Spleen (tissue), 7 donors: ENCODE measurements around the gene B9D1.

Experiments
- POLR2AphosphoS5 ChIP-seq, 3 donors: sonication (generic); formaldehyde crosslinking; IDR thresholded peaks; one replicate each; pipeline ENCODE4 v1.5.1; 2017; ENCODE audit warnings: antibody characterized with exemption in 3 of 3
- TF ChIP-seq, protein P1 (sequence below), 11 experiments: fragments of 200-600 bp in 7 of 11; fragments of 450-650 bp in 4 of 11; sonication (generic) in 4 of 11; IDR thresholded peaks in 8 of 11; conservative IDR thresholded peaks in 3 of 11; 1 replicate in 7 of 11; 2 replicates in 4 of 11; pipeline versions ENCODE4 v1.4.0 to v1.8.0; 2016 to 2021; ENCODE audit warnings: antibody characterized with exemption in 11 of 11, inconsistent platforms in 4 of 11, mild to moderate bottlenecking in 1 of 11
- donor health status: DM: no; HTN: no; CAD: no; lungs with moderate emphysema.
- donor health status: DM: no; HTN: no; CAD: no.
- donor health status: DM: no; HTN: no; CAD: no.

- TF ChIP-seq, protein P1, sequence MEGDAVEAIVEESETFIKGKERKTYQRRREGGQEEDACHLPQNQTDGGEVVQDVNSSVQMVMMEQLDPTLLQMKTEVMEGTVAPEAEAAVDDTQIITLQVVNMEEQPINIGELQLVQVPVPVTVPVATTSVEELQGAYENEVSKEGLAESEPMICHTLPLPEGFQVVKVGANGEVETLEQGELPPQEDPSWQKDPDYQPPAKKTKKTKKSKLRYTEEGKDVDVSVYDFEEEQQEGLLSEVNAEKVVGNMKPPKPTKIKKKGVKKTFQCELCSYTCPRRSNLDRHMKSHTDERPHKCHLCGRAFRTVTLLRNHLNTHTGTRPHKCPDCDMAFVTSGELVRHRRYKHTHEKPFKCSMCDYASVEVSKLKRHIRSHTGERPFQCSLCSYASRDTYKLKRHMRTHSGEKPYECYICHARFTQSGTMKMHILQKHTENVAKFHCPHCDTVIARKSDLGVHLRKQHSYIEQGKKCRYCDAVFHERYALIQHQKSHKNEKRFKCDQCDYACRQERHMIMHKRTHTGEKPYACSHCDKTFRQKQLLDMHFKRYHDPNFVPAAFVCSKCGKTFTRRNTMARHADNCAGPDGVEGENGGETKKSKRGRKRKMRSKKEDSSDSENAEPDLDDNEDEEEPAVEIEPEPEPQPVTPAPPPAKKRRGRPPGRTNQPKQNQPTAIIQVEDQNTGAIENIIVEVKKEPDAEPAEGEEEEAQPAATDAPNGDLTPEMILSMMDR (IDR thresholded peaks at IDR 0.05 in 8 of 11, conservative IDR thresholded peaks at IDR 0.05 in 3 of 11) = no peak
- TF ChIP-seq POLR2AphosphoS5 (IDR thresholded peaks at IDR 0.05) = no peak
Measured at GRCh38 chr17:19364699-19365498, 2.4 kb upstream of the B9D1 start.
